SK-N-SH (cell line): ENCODE data around the gene TAF6.

Experiments used
- CHD2 ChIP-seq: fragments of 150-350 bp; IDR thresholded peaks from 2 replicates; pipeline ENCODE4 v1.6.1; 2018; ENCODE audit warnings: low read length; ENCODE audit not compliant: partially characterized antibody
- CTCF ChIP-seq: fragments of 200-600 bp; sonication (generic); IDR thresholded peaks from 2 replicates; pipeline ENCODE4 v1.6.1; 2017; ENCODE audit warnings: antibody characterized with exemption, mild to moderate bottlenecking, moderate library complexity
- EZH2phosphoT487 ChIP-seq: fragments of 200-600 bp; sonication (generic); IDR thresholded peaks from 2 replicates; pipeline ENCODE4 v1.6.1; 2017; ENCODE audit warnings: low read depth, mixed run types, mild to moderate bottlenecking, antibody characterized with exemption, moderate library complexity, borderline replicate concordance
- FOXM1 ChIP-seq: IDR thresholded peaks from 2 replicates; pipeline ENCODE4 v1.4.0; 2012; ENCODE audit warnings: low read depth, mild to moderate bottlenecking
- MXI1 ChIP-seq: IDR thresholded peaks from 2 replicates; pipeline ENCODE4 v1.6.1; 2012; ENCODE audit warnings: mild to moderate bottlenecking, low read depth, low read length, improper control_type of control experiment
- NRF1 ChIP-seq: IDR thresholded peaks from 2 replicates; pipeline ENCODE4 v1.6.1; 2012; ENCODE audit warnings: low read depth, mild to moderate bottlenecking, low read length
- POLR2AphosphoS5 ChIP-seq: IDR thresholded peaks from 2 replicates; pipeline ENCODE4 v1.6.1; 2012; ENCODE audit warnings: low read depth, low read length
- REST ChIP-seq: IDR thresholded peaks from 2 replicates; pipeline ENCODE4 v1.6.1; 2012; ENCODE audit warnings: mild to moderate bottlenecking, low read depth, low read length, moderate library complexity
- RFX5 ChIP-seq: IDR thresholded peaks from 2 replicates; pipeline ENCODE4 v1.6.1; 2012; ENCODE audit warnings: mild to moderate bottlenecking, improper control_type of control experiment, low read length
- SMC3 ChIP-seq: IDR thresholded peaks from 2 replicates; pipeline ENCODE4 v1.6.1; 2012; ENCODE audit warnings: low read depth, low read length, improper control_type of control experiment

- TF ChIP-seq POLR2AphosphoS5 (peak; percentile 38; the same call in 1 of the 2 replicates), EZH2phosphoT487 (no peak), MXI1 (no peak), CTCF (no peak), SMC3 (no peak), NRF1 (no peak), REST (no peak), CHD2 (no peak), RFX5 (no peak), FOXM1 (no peak)
Measured at GRCh38 chr7:100072462-100072861, 46.7 kb downstream of the TAF6 start.
